ENCODE data around the gene EML4. TPM values are rescaled to one million over a fixed set of nuclear protein-coding genes. Genes with fewer than 3 reads are reported as not detected.
A peak's percentile ranks its signal among the peaks of the same experiment; 100 is the strongest.
"Not testable (repeated sequence)": the region's sequence is repeated elsewhere in the genome, so short reads cannot be mapped to it uniquely, and the experiment has no call there.

Gene EML4
- total RNA-seq (2022) (68.2 and 89.6 TPM in 2 replicates), Bru-seq, nascent RNA (percentile 92 among the genes with signal in this experiment), BruChase-seq, experiment 1, labeled RNA remaining after a 6-hour chase (percentile 84 among the genes with signal in this experiment), BruChase-seq, experiment 2, labeled RNA remaining after a 2-hour chase (percentile 79 among the genes with signal in this experiment)
- long read RNA-seq, full-length matches to known transcripts, result 22 of 70 reads
- long read RNA-seq, partial matches to known transcripts, result 5 of 70 reads
- long read RNA-seq, other reads (novel, unspliced or antisense), result 43 of 70 reads

- Mint-ChIP-seq H3K9me3 (ENCODE audit: low read depth, unreplicated experiment) (no peaks in the 10 kb centered on the region), H3K4me1 (ENCODE audit: low read depth, unreplicated experiment) (peaks cover 13% of the 10 kb centered on the region), H3K4me3 (ENCODE audit: low read depth, unreplicated experiment) (no peak within 1 kb of the TSS), H3K27ac (ENCODE audit: unreplicated experiment) (no peak within 1 kb of the TSS), H3K36me3 (ENCODE audit: insufficient read depth, unreplicated experiment) (no peaks in the 10 kb centered on the region), H3K27me3 (ENCODE audit: unreplicated experiment) (no peaks in the 10 kb centered on the region)
- DNase-seq, result peak; percentile 95
- CTCF ChIA-PET, result no interaction called here
- intact Hi-C loops (cut with micrococcal nuclease; ENCODE audit: unreplicated experiment), result no loop called here
- TF ChIP-seq CTCF (IDR thresholded peaks at IDR 0.05; ENCODE audit: unreplicated experiment), result no peak
- BruUV-seq (replicated peaks), result no TSS peak
These were observed at the start of gene EML4 for GRCh38 chr2:42169100-42169873. Gene EML4, plus strand, starts transcription at chr2:42169353. Its CDS starts 259 bp downstream, at chr2:42169612.

DNA sequence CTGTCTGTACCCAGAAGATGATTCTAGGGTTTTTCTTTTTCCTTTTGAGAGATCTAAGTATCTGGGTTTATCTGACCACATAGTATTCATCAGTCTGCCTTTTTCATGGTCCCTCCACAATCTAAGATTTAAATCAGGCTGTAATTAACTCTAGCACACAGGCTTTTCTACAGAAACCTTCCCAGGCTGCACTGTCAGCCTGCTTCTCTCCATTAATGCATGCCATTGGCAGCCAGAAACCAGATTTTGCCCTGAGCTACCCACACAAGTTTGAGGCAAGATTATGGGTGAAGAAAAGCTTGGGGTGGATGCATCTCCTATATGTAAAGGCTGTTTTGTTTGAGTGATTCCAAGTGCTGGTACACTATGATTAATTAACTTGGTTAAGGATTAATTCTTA, 45.7 kb upstream of the EML4 start:
- intact Hi-C loops (cut with micrococcal nuclease; ENCODE audit: unreplicated experiment), result no loop called here
- H3K4me3 Mint-ChIP-seq (ENCODE audit: low read depth, unreplicated experiment), result no peak overlapping the region
- no peak for TF ChIP-seq CTCF (IDR thresholded peaks at IDR 0.05; ENCODE audit: unreplicated experiment)
- no peaks in the 10 kb centered on the region for H3K36me3 Mint-ChIP-seq (ENCODE audit: insufficient read depth, unreplicated experiment)
- DNase-seq, result no peak
- peaks cover 43% of the 10 kb centered on the region for H3K4me1 Mint-ChIP-seq (ENCODE audit: low read depth, unreplicated experiment)
- H3K27me3 Mint-ChIP-seq (ENCODE audit: unreplicated experiment), result no peaks in the 10 kb centered on the region
- H3K9me3 Mint-ChIP-seq (ENCODE audit: low read depth, unreplicated experiment), result peaks cover 2% of the 10 kb centered on the region
- CTCF ChIA-PET, result no interaction called here
- BruUV-seq (replicated peaks), result no TSS peak
- H3K27ac Mint-ChIP-seq (ENCODE audit: unreplicated experiment), result no peak overlapping the region

DNA sequence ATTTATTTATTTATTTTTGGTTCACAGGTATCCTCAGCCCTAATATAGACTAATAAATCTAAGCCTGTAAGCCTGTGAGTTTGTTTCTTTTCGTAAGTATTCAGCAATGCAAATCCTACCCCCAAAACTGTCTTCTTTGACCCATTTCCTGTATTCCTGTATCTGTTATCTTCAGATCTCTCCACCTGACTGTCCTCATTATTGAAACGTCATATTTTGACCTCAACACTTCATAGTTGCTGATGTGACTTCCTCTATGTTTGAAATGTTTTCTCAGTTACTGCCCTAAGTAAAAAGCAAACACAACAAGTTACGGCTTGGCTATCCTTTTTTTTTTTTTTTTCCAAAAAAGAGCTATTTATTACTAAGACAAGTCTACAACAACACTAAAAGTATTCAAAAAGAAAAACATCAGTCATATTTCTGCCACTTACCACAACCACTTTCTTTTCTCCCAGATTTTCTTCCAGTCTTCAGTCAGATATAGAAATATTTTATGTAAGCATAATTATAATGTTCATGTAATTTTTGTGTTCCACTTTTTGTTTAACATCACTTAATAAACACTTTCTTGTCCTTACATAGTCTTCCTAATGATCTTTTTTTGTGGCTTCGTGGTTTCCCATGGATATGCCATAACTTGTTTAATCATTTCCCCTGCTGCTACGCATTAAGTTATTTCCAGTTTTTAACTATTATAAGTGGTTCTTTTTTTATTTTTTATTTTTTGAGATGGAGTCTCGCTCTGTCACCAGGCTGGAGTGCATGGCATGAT, 45.0 kb upstream of the EML4 start:
- H3K9me3 Mint-ChIP-seq (ENCODE audit: low read depth, unreplicated experiment), result peaks cover 2% of the 10 kb centered on the region
- BruUV-seq (replicated peaks), result no TSS peak
- intact Hi-C loops (cut with micrococcal nuclease; ENCODE audit: unreplicated experiment), result no loop called here
- TF ChIP-seq CTCF (IDR thresholded peaks at IDR 0.05; ENCODE audit: unreplicated experiment), result no peak
- peaks cover 45% of the 10 kb centered on the region for H3K4me1 Mint-ChIP-seq (ENCODE audit: low read depth, unreplicated experiment)
- no peak overlapping the region for H3K27ac Mint-ChIP-seq (ENCODE audit: unreplicated experiment)
- H3K27me3 Mint-ChIP-seq (ENCODE audit: unreplicated experiment), result no peaks in the 10 kb centered on the region
- CTCF ChIA-PET, result interaction anchor here (2.1 kb wide), 1 partner anchor 18 kb away, joined by 5 read pairs; no protein-coding TSS in a partner anchor
- peaks cover 4% of the 10 kb centered on the region for H3K36me3 Mint-ChIP-seq (ENCODE audit: insufficient read depth, unreplicated experiment)
- no peak for DNase-seq
- H3K4me3 Mint-ChIP-seq (ENCODE audit: low read depth, unreplicated experiment), result no peak overlapping the region

DNA sequence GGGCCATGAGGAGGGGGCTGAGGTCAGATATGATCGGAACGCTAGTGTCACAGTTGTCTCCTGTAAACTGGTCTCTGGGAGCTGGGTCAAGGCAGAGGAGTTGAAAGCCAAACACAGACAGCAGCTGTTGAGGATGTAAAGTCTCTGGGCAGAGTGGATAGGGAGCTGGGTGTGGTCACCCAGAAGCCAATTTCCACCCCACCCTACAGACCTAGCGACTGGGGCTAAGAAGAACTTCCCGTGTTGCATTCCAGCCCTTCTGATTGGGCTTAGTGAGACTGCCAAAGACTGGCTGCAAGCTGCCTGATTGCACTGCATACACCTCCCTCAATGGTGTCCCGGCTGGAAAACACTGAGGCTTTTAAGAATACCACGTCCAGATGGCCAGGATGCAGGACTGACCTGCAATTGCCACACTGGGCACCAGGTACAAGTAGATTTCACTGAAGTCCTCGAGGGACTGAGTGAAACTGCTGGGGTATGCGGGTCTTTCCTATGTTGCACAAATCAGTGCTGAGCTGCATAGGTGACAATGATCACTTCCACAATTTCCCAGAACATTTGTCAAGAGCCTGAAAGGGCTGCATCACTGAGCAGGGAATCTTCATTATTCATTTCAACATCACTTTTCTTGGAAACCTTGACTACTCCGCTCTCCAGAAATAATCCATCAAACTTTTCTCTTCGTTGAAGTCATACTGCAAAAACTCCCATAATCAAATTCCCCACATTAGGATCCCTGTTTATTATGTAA, 43.1 kb upstream of the EML4 start:
- intact Hi-C loops (cut with micrococcal nuclease; ENCODE audit: unreplicated experiment), result no loop called here
- Mint-ChIP-seq H3K27me3 (ENCODE audit: unreplicated experiment) (no peaks in the 10 kb centered on the region), H3K9me3 (ENCODE audit: low read depth, unreplicated experiment) (peaks cover 2% of the 10 kb centered on the region), H3K4me1 (ENCODE audit: low read depth, unreplicated experiment) (peaks cover 55% of the 10 kb centered on the region), H3K27ac (ENCODE audit: unreplicated experiment) (no peak overlapping the region), H3K4me3 (ENCODE audit: low read depth, unreplicated experiment) (no peak overlapping the region), H3K36me3 (ENCODE audit: insufficient read depth, unreplicated experiment) (peaks cover 4% of the 10 kb centered on the region)
- no peak for DNase-seq
- TF ChIP-seq CTCF (IDR thresholded peaks at IDR 0.05; ENCODE audit: unreplicated experiment), result no peak
- BruUV-seq (replicated peaks), result no TSS peak
- CTCF ChIA-PET, result interaction anchor here (2.1 kb wide), 1 partner anchor 20 kb away, joined by 5 read pairs; no protein-coding TSS in a partner anchor

DNA sequence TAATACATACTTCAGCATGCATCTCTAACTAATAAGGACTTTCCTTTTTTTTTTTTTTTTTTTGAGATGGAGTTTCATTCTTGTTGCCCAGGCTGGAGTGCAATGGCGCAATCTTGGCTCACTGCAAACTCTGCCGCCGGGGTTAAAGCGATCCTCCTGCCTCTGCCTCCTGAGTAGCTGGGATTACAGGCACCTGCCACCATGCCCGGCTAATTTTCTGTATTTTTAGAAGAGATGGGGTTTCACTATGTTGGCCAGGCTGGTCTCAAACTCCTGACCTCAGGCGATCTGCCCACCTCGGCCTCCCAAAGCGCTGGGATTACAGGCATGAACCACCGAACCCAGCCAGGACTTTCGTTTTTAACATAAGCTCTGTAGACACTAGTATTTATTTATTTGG, 42.3 kb upstream of the EML4 start:
- H3K36me3 Mint-ChIP-seq (ENCODE audit: insufficient read depth, unreplicated experiment); BruUV-seq (replicated peaks); H3K4me3 Mint-ChIP-seq (ENCODE audit: low read depth, unreplicated experiment); DNase-seq; H3K27ac Mint-ChIP-seq (ENCODE audit: unreplicated experiment); H3K27me3 Mint-ChIP-seq (ENCODE audit: unreplicated experiment); intact Hi-C loops (cut with micrococcal nuclease; ENCODE audit: unreplicated experiment); H3K9me3 Mint-ChIP-seq (ENCODE audit: low read depth, unreplicated experiment): not testable (repeated sequence)
- peaks cover 55% of the 10 kb centered on the region for H3K4me1 Mint-ChIP-seq (ENCODE audit: low read depth, unreplicated experiment)
- CTCF ChIA-PET, result interaction anchor here (0.6 kb wide), 1 partner anchor 40 kb away, joined by 4 read pairs; no protein-coding TSS in a partner anchor

Measured in Calu3 (cell line).